Spleen (tissue), 7 donors: ENCODE results near the gene NRK.

Source experiments
- POLR2A ChIP-seq, 3 donors: fragments of 450-650 bp; IDR thresholded peaks; one replicate each; pipeline ENCODE4 v1.5.1; 2017; ENCODE audit warnings: antibody characterized with exemption in 3 of 3, mild to moderate bottlenecking in 1 of 3
- POLR2AphosphoS5 ChIP-seq, 3 donors: sonication (generic); formaldehyde crosslinking; IDR thresholded peaks; one replicate each; pipeline ENCODE4 v1.5.1; 2017; ENCODE audit warnings: antibody characterized with exemption in 3 of 3
- TF ChIP-seq, protein P1 (sequence below), 11 experiments: fragments of 200-600 bp in 7 of 11; fragments of 450-650 bp in 4 of 11; sonication (generic) in 4 of 11; IDR thresholded peaks in 8 of 11; conservative IDR thresholded peaks in 3 of 11; 1 replicate in 7 of 11; 2 replicates in 4 of 11; pipeline versions ENCODE4 v1.4.0 to v1.8.0; 2016 to 2021; ENCODE audit warnings: antibody characterized with exemption in 11 of 11, inconsistent platforms in 4 of 11, mild to moderate bottlenecking in 1 of 11
- donor health status: DM: no; HTN: no; CAD: no; lungs with moderate emphysema.
- donor health status: DM: no; HTN: no; CAD: no.
- donor health status: DM: no; HTN: no; CAD: no.

DNA sequence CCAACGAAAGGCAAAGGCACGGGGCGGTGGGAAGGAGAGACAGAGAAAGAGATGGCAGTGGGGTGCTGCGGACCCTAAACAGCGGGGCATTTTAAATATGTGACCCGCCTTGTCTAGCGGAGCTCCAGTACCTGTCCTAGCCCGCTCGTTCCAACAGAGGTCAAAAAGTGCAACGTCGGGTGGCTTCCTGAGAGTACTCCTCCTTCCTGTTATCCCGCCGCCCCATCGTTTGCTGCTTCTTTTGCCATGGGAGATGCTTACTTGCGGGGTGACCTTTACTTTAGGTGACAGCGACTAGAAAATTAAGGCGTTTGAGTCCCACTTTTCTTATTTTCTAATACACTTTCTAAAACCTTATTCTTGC is 735 bp downstream of the NRK start:
- TF ChIP-seq, protein P1, sequence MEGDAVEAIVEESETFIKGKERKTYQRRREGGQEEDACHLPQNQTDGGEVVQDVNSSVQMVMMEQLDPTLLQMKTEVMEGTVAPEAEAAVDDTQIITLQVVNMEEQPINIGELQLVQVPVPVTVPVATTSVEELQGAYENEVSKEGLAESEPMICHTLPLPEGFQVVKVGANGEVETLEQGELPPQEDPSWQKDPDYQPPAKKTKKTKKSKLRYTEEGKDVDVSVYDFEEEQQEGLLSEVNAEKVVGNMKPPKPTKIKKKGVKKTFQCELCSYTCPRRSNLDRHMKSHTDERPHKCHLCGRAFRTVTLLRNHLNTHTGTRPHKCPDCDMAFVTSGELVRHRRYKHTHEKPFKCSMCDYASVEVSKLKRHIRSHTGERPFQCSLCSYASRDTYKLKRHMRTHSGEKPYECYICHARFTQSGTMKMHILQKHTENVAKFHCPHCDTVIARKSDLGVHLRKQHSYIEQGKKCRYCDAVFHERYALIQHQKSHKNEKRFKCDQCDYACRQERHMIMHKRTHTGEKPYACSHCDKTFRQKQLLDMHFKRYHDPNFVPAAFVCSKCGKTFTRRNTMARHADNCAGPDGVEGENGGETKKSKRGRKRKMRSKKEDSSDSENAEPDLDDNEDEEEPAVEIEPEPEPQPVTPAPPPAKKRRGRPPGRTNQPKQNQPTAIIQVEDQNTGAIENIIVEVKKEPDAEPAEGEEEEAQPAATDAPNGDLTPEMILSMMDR (IDR thresholded peaks at IDR 0.05 in 8 of 11, conservative IDR thresholded peaks at IDR 0.05 in 3 of 11), result no peak
- no peak for TF ChIP-seq POLR2AphosphoS5 (IDR thresholded peaks at IDR 0.05)
- no peak for TF ChIP-seq POLR2A (IDR thresholded peaks at IDR 0.05)
